ENCODE data around the gene ENOX1. TPM values are rescaled to one million over a fixed set of nuclear protein-coding genes. Genes with fewer than 3 reads are reported as not detected.

Gene ENOX1
- total RNA-seq, 1 donor from 2014 or later, result 1.1 TPM

DNA sequence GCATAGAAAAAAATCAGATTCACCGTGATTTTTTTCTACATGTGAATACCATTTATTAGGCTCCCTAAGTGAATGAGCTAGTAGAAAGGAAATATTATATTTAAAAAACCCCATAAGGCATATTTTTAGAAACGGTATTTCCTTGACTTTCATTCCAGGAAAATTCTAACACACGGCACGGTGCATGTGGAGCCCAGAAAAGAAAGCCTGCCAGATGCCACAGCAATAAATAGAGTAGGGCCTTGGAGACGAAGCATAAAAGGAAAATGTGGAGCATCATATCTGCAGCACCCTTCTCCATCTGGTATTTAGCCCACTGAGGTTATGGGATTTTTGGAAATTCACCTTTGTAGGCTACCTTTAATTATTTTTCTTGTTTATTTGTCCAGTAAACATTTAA lies 314.4 kb downstream of the ENOX1 start:
- H2AFZ ChIP-seq (replicated peaks), result no peak overlapping the region
- H3K79me2 ChIP-seq (ENCODE audit: low read depth), result no peaks in the 10 kb centered on the region
- Mint-ChIP-seq H3K27ac (no peak overlapping the region), H3K9me3 (no peaks in the 10 kb centered on the region), H3K36me3 (no peaks in the 10 kb centered on the region), H3K4me3 (no peak overlapping the region), H3K27me3 (ENCODE audit: insufficient read depth, low read depth) (no peaks in the 10 kb centered on the region), H3K4me1 (no peaks in the 10 kb centered on the region)
- H3K9ac ChIP-seq, result no peak overlapping the region
- no peaks in the 10 kb centered on the region for H4K20me1 ChIP-seq (ENCODE audit: low read depth)
- no peak overlapping the region for H3K4me3 ChIP-seq
- H3K4me2 ChIP-seq, result no peak overlapping the region
- TF ChIP-seq, protein P1, sequence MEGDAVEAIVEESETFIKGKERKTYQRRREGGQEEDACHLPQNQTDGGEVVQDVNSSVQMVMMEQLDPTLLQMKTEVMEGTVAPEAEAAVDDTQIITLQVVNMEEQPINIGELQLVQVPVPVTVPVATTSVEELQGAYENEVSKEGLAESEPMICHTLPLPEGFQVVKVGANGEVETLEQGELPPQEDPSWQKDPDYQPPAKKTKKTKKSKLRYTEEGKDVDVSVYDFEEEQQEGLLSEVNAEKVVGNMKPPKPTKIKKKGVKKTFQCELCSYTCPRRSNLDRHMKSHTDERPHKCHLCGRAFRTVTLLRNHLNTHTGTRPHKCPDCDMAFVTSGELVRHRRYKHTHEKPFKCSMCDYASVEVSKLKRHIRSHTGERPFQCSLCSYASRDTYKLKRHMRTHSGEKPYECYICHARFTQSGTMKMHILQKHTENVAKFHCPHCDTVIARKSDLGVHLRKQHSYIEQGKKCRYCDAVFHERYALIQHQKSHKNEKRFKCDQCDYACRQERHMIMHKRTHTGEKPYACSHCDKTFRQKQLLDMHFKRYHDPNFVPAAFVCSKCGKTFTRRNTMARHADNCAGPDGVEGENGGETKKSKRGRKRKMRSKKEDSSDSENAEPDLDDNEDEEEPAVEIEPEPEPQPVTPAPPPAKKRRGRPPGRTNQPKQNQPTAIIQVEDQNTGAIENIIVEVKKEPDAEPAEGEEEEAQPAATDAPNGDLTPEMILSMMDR (IDR thresholded peaks at IDR 0.05), result no peak
- no peak for TF ChIP-seq EZH2 (IDR thresholded peaks at IDR 0.05)
- TF ChIP-seq EZH2phosphoT487 (IDR thresholded peaks at IDR 0.05), result no peak
- no peaks in the 10 kb centered on the region for H3K36me3 ChIP-seq
- no peaks in the 10 kb centered on the region for H3K4me1 ChIP-seq
- H3F3A ChIP-seq (ENCODE audit: low read depth), result no peaks in the 10 kb centered on the region
- DNase-seq (ENCODE audit: low spot score), result no peak
- H3K27me3 ChIP-seq, result no peaks in the 10 kb centered on the region
- H3K9me3 ChIP-seq (ENCODE audit: low read depth), result no peaks in the 10 kb centered on the region
- no peak overlapping the region for H3K27ac ChIP-seq

DNA sequence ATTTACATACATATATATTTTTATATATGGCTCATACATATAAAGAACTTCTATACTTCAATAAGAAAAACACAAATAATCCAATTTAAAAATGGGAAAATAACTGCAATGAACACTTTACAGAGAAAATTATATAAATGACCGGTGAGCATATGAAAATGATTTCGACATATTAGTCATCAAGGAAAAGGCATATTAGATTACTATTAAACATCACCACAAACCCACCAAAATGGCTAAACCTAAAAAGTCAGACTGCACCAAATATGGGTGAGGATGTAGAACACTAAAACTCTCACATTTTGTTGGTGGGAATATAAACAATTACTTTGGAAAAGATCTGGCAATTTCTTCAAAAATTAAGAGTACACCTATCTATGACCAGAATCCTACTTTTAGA lies 316.2 kb downstream of the ENOX1 start:
- H3K36me3 ChIP-seq, result no peaks in the 10 kb centered on the region
- TF ChIP-seq EZH2 (IDR thresholded peaks at IDR 0.05), result no peak
- TF ChIP-seq EZH2phosphoT487 (IDR thresholded peaks at IDR 0.05), result no peak
- no peaks in the 10 kb centered on the region for H4K20me1 ChIP-seq (ENCODE audit: low read depth)
- H3K79me2 ChIP-seq (ENCODE audit: low read depth), result no peaks in the 10 kb centered on the region
- H3F3A ChIP-seq (ENCODE audit: low read depth), result no peaks in the 10 kb centered on the region
- Mint-ChIP-seq H3K9me3 (no peaks in the 10 kb centered on the region), H3K36me3 (no peaks in the 10 kb centered on the region), H3K4me3 (no peak overlapping the region), H3K27me3 (ENCODE audit: insufficient read depth, low read depth) (no peaks in the 10 kb centered on the region), H3K4me1 (no peaks in the 10 kb centered on the region), H3K27ac (no peak overlapping the region)
- no peak overlapping the region for H3K27ac ChIP-seq
- no peaks in the 10 kb centered on the region for H3K27me3 ChIP-seq
- H2AFZ ChIP-seq (replicated peaks), result no peak overlapping the region
- no peak overlapping the region for H3K9ac ChIP-seq
- no peaks in the 10 kb centered on the region for H3K4me1 ChIP-seq
- DNase-seq (ENCODE audit: low spot score), result no peak
- H3K4me2 ChIP-seq, result no peak overlapping the region
- H3K4me3 ChIP-seq, result no peak overlapping the region
- H3K9me3 ChIP-seq (ENCODE audit: low read depth), result no peaks in the 10 kb centered on the region

DNA sequence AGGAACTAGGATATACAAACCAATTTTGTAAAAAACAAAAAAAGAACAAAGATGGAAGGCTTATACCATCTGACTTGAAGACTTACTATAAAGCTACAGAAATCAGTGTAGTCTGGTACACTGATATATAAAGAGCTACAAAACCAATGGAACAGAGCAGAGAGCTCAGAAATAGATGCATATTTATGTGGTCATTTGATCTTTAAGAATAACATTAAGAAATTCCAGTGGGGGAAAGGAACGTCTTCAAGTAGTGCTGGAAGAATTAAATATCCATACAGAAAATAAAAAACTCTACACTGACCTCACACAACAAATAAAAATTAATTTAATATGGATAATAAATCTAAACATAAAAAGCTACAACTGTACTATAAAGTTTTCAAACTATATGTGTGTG lies 317.0 kb downstream of the ENOX1 start:
- no peak overlapping the region for H3K4me2 ChIP-seq
- H3K4me1 ChIP-seq, result no peaks in the 10 kb centered on the region
- H3K79me2 ChIP-seq (ENCODE audit: low read depth), result no peaks in the 10 kb centered on the region
- TF ChIP-seq EZH2 (IDR thresholded peaks at IDR 0.05) (no peak), EZH2phosphoT487 (IDR thresholded peaks at IDR 0.05) (no peak)
- TF ChIP-seq, protein P1 (IDR thresholded peaks at IDR 0.05), result no peak
- no peak overlapping the region for H2AFZ ChIP-seq (replicated peaks)
- no peaks in the 10 kb centered on the region for H3F3A ChIP-seq (ENCODE audit: low read depth)
- H3K9me3 Mint-ChIP-seq, result no peaks in the 10 kb centered on the region
- no peak overlapping the region for H3K27ac Mint-ChIP-seq
- H3K4me1 Mint-ChIP-seq, result no peaks in the 10 kb centered on the region
- no peaks in the 10 kb centered on the region for H3K36me3 ChIP-seq
- DNase-seq (ENCODE audit: low spot score), result no peak
- H3K27me3 Mint-ChIP-seq (ENCODE audit: insufficient read depth, low read depth), result no peaks in the 10 kb centered on the region
- H3K4me3 Mint-ChIP-seq, result no peak overlapping the region
- no peaks in the 10 kb centered on the region for H4K20me1 ChIP-seq (ENCODE audit: low read depth)
- H3K27me3 ChIP-seq, result no peaks in the 10 kb centered on the region
- no peak overlapping the region for H3K27ac ChIP-seq
- no peak overlapping the region for H3K9ac ChIP-seq
- H3K4me3 ChIP-seq, result no peak overlapping the region
- no peaks in the 10 kb centered on the region for H3K36me3 Mint-ChIP-seq
- no peaks in the 10 kb centered on the region for H3K9me3 ChIP-seq (ENCODE audit: low read depth)

DNA sequence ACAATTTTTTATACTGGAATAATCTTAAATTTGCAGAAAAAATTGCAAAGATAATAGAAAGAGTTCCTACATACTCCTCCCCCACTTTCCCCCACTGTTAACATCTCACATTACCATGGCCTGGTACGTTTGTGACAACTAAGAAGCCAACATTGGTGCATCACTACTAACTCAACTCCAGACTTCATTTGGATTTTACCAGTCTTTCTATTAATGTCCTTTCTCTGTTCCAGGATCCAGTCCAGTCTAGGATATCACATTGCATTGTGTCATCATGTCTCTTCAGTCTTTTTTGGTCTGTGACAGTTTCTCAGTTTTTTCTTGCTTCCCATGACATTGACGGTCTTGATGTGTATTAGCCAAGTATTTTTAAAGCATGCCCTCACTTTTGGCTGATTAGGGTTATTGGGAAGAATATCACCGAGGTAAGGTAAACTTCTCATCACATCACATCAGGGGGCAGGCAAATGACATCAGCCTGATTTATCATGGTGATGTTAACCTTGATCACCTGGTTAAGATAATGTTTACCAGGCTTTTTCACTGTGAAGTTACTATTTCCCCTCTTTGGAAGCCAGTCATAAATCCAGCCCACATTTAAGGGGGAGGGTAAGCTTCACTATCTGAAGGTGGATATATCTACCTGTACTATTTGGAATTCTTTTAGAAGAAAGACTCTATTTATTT lies 322.1 kb downstream of the ENOX1 start:
- no peaks in the 10 kb centered on the region for H3K4me1 Mint-ChIP-seq
- H3K4me1 ChIP-seq, result peaks cover 9% of the 10 kb centered on the region
- no peak for DNase-seq (ENCODE audit: low spot score)

More for the DNA sequence above, 322.1 kb downstream of the ENOX1 start:
- no peaks in the 10 kb centered on the region for H3K9me3 Mint-ChIP-seq
- H3K27ac Mint-ChIP-seq, result no peak overlapping the region
- H3K27me3 Mint-ChIP-seq (ENCODE audit: insufficient read depth, low read depth), result peaks cover 2% of the 10 kb centered on the region
- no peak overlapping the region for H3K27ac ChIP-seq
- H3K36me3 ChIP-seq, result no peaks in the 10 kb centered on the region
- no peaks in the 10 kb centered on the region for H3K79me2 ChIP-seq (ENCODE audit: low read depth)
- H2AFZ ChIP-seq (replicated peaks), result no peak overlapping the region
- TF ChIP-seq EZH2phosphoT487 (IDR thresholded peaks at IDR 0.05) (no peak), EZH2 (IDR thresholded peaks at IDR 0.05) (no peak)
- TF ChIP-seq, protein P1 (IDR thresholded peaks at IDR 0.05), result no peak
- no peaks in the 10 kb centered on the region for H3K27me3 ChIP-seq
- H3K9ac ChIP-seq, result no peak overlapping the region
- no peaks in the 10 kb centered on the region for H3K36me3 Mint-ChIP-seq
- no peak overlapping the region for H3K4me3 ChIP-seq
- no peak overlapping the region for H3K4me3 Mint-ChIP-seq
- H3K9me3 ChIP-seq (ENCODE audit: low read depth), result no peaks in the 10 kb centered on the region
- no peaks in the 10 kb centered on the region for H3F3A ChIP-seq (ENCODE audit: low read depth)
- no peak overlapping the region for H3K4me2 ChIP-seq
- no peaks in the 10 kb centered on the region for H4K20me1 ChIP-seq (ENCODE audit: low read depth)
